IMR-90 (cell line): ENCODE results near the gene AMPD3. TPM values are rescaled to one million over a fixed set of nuclear protein-coding genes. Genes with fewer than 3 reads are reported as not detected.

Source experiments
- ATAC-seq: fragments of 200-7000 bp; cut with Tn5 transposase; 2 replicates; pipeline ENCODE4 v1.9.1; 2020; ENCODE audit warnings: low read depth, mild to moderate bottlenecking, moderate library complexity
- BruUV-seq: library from RNA; stranded (reverse); fragments of 400-500 nt; replicated peaks from 2 replicates; lab custom pipeline; 2021; lab: Mats Ljungman, UMichigan
- CTCF ChIA-PET: fragments of 300-600 bp; formaldehyde crosslinking; extraction: SDS; loops from one replicate; lab custom pipeline; 2021; ENCODE audit warnings: antibody characterized with exemption; lab: Yijun Ruan, JAX
- POLR2A ChIA-PET: fragments of 300-600 bp; sonication (Branson Sonifier 250); formaldehyde crosslinking; loops from one replicate; lab custom pipeline; 2022; ENCODE audit warnings: antibody characterized with exemption; ENCODE audit not compliant: unreplicated experiment; lab: Charles Lee
- DNase-seq: peaks from one replicate; pipeline ENCODE4 v3.0.0; 2013
- H2AFZ ChIP-seq: replicated peaks from 2 replicates; pipeline ENCODE3; 2013; ENCODE audit warnings: low read length, mild to moderate bottlenecking; ENCODE audit not compliant: poor library complexity
- H2AK5ac ChIP-seq: 2 replicates; pipeline ENCODE4 v1.6.1; 2013; ENCODE audit warnings: low read depth, low read length, inconsistent platforms
- H2AK9ac ChIP-seq: replicated peaks from 2 replicates; pipeline ENCODE3; 2013; ENCODE audit warnings: mild to moderate bottlenecking, low read depth, low read length, moderate library complexity; ENCODE audit not compliant: poor library complexity
- H2BK120ac ChIP-seq: 2 replicates; pipeline ENCODE4 v1.6.1; 2013; ENCODE audit warnings: low read depth, low read length, inconsistent platforms
- H2BK15ac ChIP-seq: 3 replicates; pipeline ENCODE4 v1.6.1; 2013; ENCODE audit warnings: low read depth, low read length, inconsistent platforms
- H2BK20ac ChIP-seq: 2 replicates; pipeline ENCODE4 v1.6.1; 2013; ENCODE audit warnings: low read depth, mild to moderate bottlenecking, inconsistent platforms, low read length, moderate library complexity
- H2BK5ac ChIP-seq: 2 replicates; pipeline ENCODE4 v1.6.1; 2013; ENCODE audit warnings: mild to moderate bottlenecking, low read depth, low read length, inconsistent platforms; ENCODE audit not compliant: poor library complexity, severe bottlenecking
- H3K14ac ChIP-seq: replicated peaks from 2 replicates; pipeline ENCODE4 v1.6.1; 2013; ENCODE audit warnings: low read depth, low read length, inconsistent platforms
- H3K18ac ChIP-seq: 2 replicates; pipeline ENCODE4 v1.6.1; 2013; ENCODE audit warnings: low read depth, low read length, control low read depth
- H3K23ac ChIP-seq: 2 replicates; pipeline ENCODE4 v1.6.1; 2013; ENCODE audit warnings: low read depth, low read length, inconsistent platforms
- H3K27ac ChIP-seq: 2 replicates; pipeline ENCODE4 v1.5.1; 2013; ENCODE audit warnings: mild to moderate bottlenecking, control low read depth, low read length; ENCODE audit not compliant: insufficient read depth
- H3K27me3 ChIP-seq: 2 replicates; pipeline ENCODE4 v1.6.1; 2013; ENCODE audit warnings: low read length; ENCODE audit not compliant: control insufficient read depth, insufficient read depth
- H3K36me3 ChIP-seq: 2 replicates; pipeline ENCODE4 v1.6.1; 2013; ENCODE audit warnings: low read length, mixed read lengths; ENCODE audit not compliant: control insufficient read depth, insufficient read depth
- H3K4ac ChIP-seq: 2 replicates; pipeline ENCODE4 v1.6.1; 2013; ENCODE audit warnings: low read depth, low read length, inconsistent platforms
- H3K4me1 ChIP-seq: 2 replicates; pipeline ENCODE4 v1.6.1; 2013; ENCODE audit warnings: low read length, mixed read lengths; ENCODE audit not compliant: control insufficient read depth, insufficient read depth
- H3K4me2 ChIP-seq: 2 replicates; pipeline ENCODE4 v1.6.1; 2013; ENCODE audit warnings: low read depth, mild to moderate bottlenecking, control low read depth, low read length, moderate library complexity
- H3K4me3 ChIP-seq: 2 replicates; pipeline ENCODE4 v1.5.1; 2013; ENCODE audit warnings: low read depth, mild to moderate bottlenecking, control low read depth, low read length, moderate library complexity; ENCODE audit not compliant: insufficient read depth
- H3K56ac ChIP-seq: 2 replicates; pipeline ENCODE4 v1.6.1; 2013; ENCODE audit warnings: low read length, inconsistent platforms; ENCODE audit not compliant: insufficient read depth; ENCODE audit errors: extremely low read depth
- H3K79me1 ChIP-seq, 2 experiments: 2 replicates each; pipeline ENCODE4 v1.6.1; 2013; ENCODE audit warnings: low read length in 2 of 2, inconsistent platforms in 1 of 2, low read depth in 1 of 2
- H3K9ac ChIP-seq: 2 replicates; pipeline ENCODE4 v1.6.1; 2013; ENCODE audit warnings: low read depth, low read length, control low read depth
- H3K9me1 ChIP-seq: 2 replicates; pipeline ENCODE4 v1.6.1; 2013; ENCODE audit warnings: low read length, inconsistent platforms; ENCODE audit not compliant: insufficient read depth
- H3K9me3 ChIP-seq: 2 replicates; pipeline ENCODE4 v1.6.1; 2013; ENCODE audit warnings: low read length; ENCODE audit not compliant: control insufficient read depth, insufficient read depth
- H4K20me1 ChIP-seq: 2 replicates; pipeline ENCODE4 v1.6.1; 2013; ENCODE audit warnings: low read length, inconsistent platforms; ENCODE audit not compliant: insufficient read depth
- H4K5ac ChIP-seq: 2 replicates; pipeline ENCODE4 v1.6.1; 2013; ENCODE audit warnings: mild to moderate bottlenecking, low read depth, low read length, control low read depth
- H4K8ac ChIP-seq, 2 experiments: 2 replicates each; pipeline ENCODE4 v1.6.1; 2013; ENCODE audit warnings: low read depth in 2 of 2, low read length in 2 of 2, control low read depth in 1 of 2, inconsistent platforms in 1 of 2
- H4K91ac ChIP-seq: 2 replicates; pipeline ENCODE4 v1.6.1; 2013; ENCODE audit warnings: low read depth, low read length, inconsistent platforms; ENCODE audit not compliant: insufficient read depth
- MAZ ChIP-seq: IDR thresholded peaks from 2 replicates; pipeline ENCODE4 v1.6.1; 2012; ENCODE audit warnings: low read depth, mild to moderate bottlenecking, low read length, improper control_type of control experiment, moderate library complexity, borderline replicate concordance
- whole genome bisulfite sequencing, 2 experiments: methylation state at CpG; one replicate each; pipeline versions ENCODE4 v1.1.5 to v1.1.7; 2013; ENCODE audit warnings: missing lambda C conversion rate in 2 of 2; ENCODE audit not compliant: insufficient read length in 1 of 2; ENCODE audit errors: extremely low coverage in 2 of 2; 5-methylcytosine and 5-hydroxymethylcytosine counted together
- dilution Hi-C: fragments of 300-500 bp; cut with HindIII; formaldehyde crosslinking; loops from one replicate; pipeline ENCODE4 v1.14.3; 2018; ENCODE audit warnings: low sequenced_read_pairs; ENCODE audit not compliant: unreplicated experiment
- in situ Hi-C: fragments of 300-500 bp; cut with MboI; formaldehyde crosslinking; loops from 3 replicates; pipeline ENCODE4 v1.14.3; 2019; ENCODE audit warnings: low sequenced_read_pairs, inconsistent platforms, mixed read lengths
- intact Hi-C: fragments of 100-400 bp; cut with micrococcal nuclease; formaldehyde crosslinking; loops from 2 replicates; pipeline ENCODE4 v1.10.0; 2022
- polyA plus RNA-seq, 3 experiments: library from polyadenylated mRNA; depleted of rRNA; stranded (reverse); fragments of >200 nt; gene quantifications; 2 replicates each; pipeline ENCODE4 v1.2.3, GENCODE V29; 2012; ENCODE audit warnings: low replicate concordance in 1 of 3
- total RNA-seq: library from RNA; depleted of rRNA; stranded (reverse); fragments of >200 nt; gene quantifications from 2 replicates; pipeline ENCODE4 v1.2.3, GENCODE V29; 2012; rRNA removed
- TF ChIP-seq, protein P1 (sequence below): conservative IDR thresholded peaks from 2 replicates; pipeline ENCODE4 v1.5.1; 2012; ENCODE audit warnings: mild to moderate bottlenecking, low read depth, low read length, improper control_type of control experiment

The AMPD3 gene
- total and polyA plus RNA-seq, 2 of the 4 experiments (the other 2 are of a cell fraction), result 8.6 to 12.1 TPM

- Histone ChIP-seq H2AK5ac (no peak overlapping the region), H2BK15ac (no peak overlapping the region), H3K36me3 (no peaks in the 10 kb centered on the region), H3K27me3 (no peaks in the 10 kb centered on the region), H3K9ac (no peak overlapping the region), H3K9me1 (peaks cover 5% of the 10 kb centered on the region), H2BK5ac (no peak overlapping the region), H3K18ac (no peak overlapping the region), H4K20me1 (no peaks in the 10 kb centered on the region), H2BK20ac (no peak overlapping the region), H4K5ac (no peak overlapping the region), H3K79me1 (no peaks in the 10 kb centered on the region), H4K91ac (no peak overlapping the region), H4K8ac (no peak overlapping the region), H3K27ac (no peak overlapping the region), H2AK9ac (no peak overlapping the region), H2BK120ac (no peak overlapping the region), H3K23ac (no peak overlapping the region), H3K4me1 (no peaks in the 10 kb centered on the region), H3K14ac (no peak overlapping the region), H3K9me3 (no peaks in the 10 kb centered on the region; the same call in 1 of the 2 replicates), H3K4me2 (no peak overlapping the region), H2AFZ (no peak overlapping the region), H3K56ac (no peak overlapping the region), H3K4ac (no peak overlapping the region), H3K4me3 (no peak overlapping the region)
- WGBS, 2 experiments, result no CpG with 5 or more reads among the region's 1 CpG
- dilution Hi-C loops (no loop called here), intact Hi-C loops (no loop called here), in situ Hi-C loops (no loop called here)
- TF ChIP-seq, protein P1, sequence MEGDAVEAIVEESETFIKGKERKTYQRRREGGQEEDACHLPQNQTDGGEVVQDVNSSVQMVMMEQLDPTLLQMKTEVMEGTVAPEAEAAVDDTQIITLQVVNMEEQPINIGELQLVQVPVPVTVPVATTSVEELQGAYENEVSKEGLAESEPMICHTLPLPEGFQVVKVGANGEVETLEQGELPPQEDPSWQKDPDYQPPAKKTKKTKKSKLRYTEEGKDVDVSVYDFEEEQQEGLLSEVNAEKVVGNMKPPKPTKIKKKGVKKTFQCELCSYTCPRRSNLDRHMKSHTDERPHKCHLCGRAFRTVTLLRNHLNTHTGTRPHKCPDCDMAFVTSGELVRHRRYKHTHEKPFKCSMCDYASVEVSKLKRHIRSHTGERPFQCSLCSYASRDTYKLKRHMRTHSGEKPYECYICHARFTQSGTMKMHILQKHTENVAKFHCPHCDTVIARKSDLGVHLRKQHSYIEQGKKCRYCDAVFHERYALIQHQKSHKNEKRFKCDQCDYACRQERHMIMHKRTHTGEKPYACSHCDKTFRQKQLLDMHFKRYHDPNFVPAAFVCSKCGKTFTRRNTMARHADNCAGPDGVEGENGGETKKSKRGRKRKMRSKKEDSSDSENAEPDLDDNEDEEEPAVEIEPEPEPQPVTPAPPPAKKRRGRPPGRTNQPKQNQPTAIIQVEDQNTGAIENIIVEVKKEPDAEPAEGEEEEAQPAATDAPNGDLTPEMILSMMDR, result no peak
- no peak for TF ChIP-seq MAZ
- ATAC-seq (no peak), DNase-seq (no peak)
- ChIA-PET CTCF (interaction anchor here (1.0 kb wide), 1 partner anchor 8 kb away, joined by 3 read pairs; no protein-coding TSS in a partner anchor), POLR2A (no interaction called here)
- no TSS peak for BruUV-seq
These were observed 101.5 kb downstream of the AMPD3 start for GRCh38 chr11:10556590-10556989.

Other genes with a start within 250 kb of the AMPD3 start
- gene SBF2, start 161.0 kb upstream of the AMPD3 start, total RNA-seq, result 45.8 and 51.8 TPM in 2 replicates
- 21.7 and 23.8 TPM in 2 replicates for gene SBF2, start 161.0 kb upstream of the AMPD3 start, polyA plus RNA-seq (2012; rRNA removed)
- 328 and 559 TPM in 2 replicates for gene ADM, start 150.2 kb upstream of the AMPD3 start, total RNA-seq
- gene ADM, start 150.2 kb upstream of the AMPD3 start, polyA plus RNA-seq (2012; rRNA removed), result 268 and 357 TPM in 2 replicates
- gene RNF141, start 85.9 kb downstream of the AMPD3 start, total RNA-seq, result 18.6 and 34.2 TPM in 2 replicates
- gene RNF141, start 85.9 kb downstream of the AMPD3 start, polyA plus RNA-seq (2012; rRNA removed), result 10.6 and 13.8 TPM in 2 replicates
- gene LYVE1, start 113.4 kb downstream of the AMPD3 start, total RNA-seq, result not detected in 2 replicates
- not detected in 2 replicates for gene LYVE1, start 113.4 kb downstream of the AMPD3 start, polyA plus RNA-seq (2012; rRNA removed)
- 21.1 and 25.8 TPM in 2 replicates for gene IRAG1, start 238.5 kb downstream of the AMPD3 start, total RNA-seq
- 17.6 and 19.4 TPM in 2 replicates for gene IRAG1, start 238.5 kb downstream of the AMPD3 start, polyA plus RNA-seq (2012; rRNA removed)